CD4-positive, alpha-beta T cell (primary cell): Measurements from ENCODE around the gene IGSF23. TPM values are rescaled to one million over a fixed set of nuclear protein-coding genes. Genes with fewer than 3 reads are reported as not detected.

Source experiments
- ATAC-seq: fragments of 200-7000 bp; cut with Tn5 transposase; one replicate; pipeline ENCODE4 v1.10.0; 2022; ENCODE audit warnings: mild to moderate bottlenecking; ENCODE audit not compliant: poor library complexity
- CTCF ChIA-PET: fragments of 350-600 bp; sonication (Branson Sonifier 250); formaldehyde crosslinking; loops from one replicate; lab custom pipeline; 2021; ENCODE audit warnings: antibody characterized with exemption, inconsistent platforms; lab: Charles Lee
- POLR2A ChIA-PET: fragments of 350-600 bp; sonication (Branson Sonifier 250); formaldehyde crosslinking; loops from one replicate; lab custom pipeline; 2021; ENCODE audit warnings: antibody characterized with exemption, inconsistent platforms; lab: Charles Lee
- DNase-seq, 14 experiments: peaks; one replicate each; pipeline ENCODE4 v3.0.0-alpha.2; 2013 to 2020; ENCODE audit warnings: mixed read lengths in 2 of 14
- H3K27ac ChIP-seq, 2 donors: one replicate each; pipeline versions ENCODE4 v1.5.1 to v1.7.0; 2013; ENCODE audit warnings: low read length in 2 of 2, low read depth in 1 of 2, mild to moderate bottlenecking in 1 of 2
- H3K27me3 ChIP-seq, 2 experiments: 1 replicate in 1 of 2; 2 replicates in 1 of 2; pipeline versions ENCODE4 v1.6.1 to v1.7.0; 2013; ENCODE audit warnings: low read length in 2 of 2, control low read depth in 1 of 2, mild to moderate bottlenecking in 1 of 2, moderate library complexity in 1 of 2; ENCODE audit not compliant: insufficient read depth in 2 of 2, control insufficient read depth in 1 of 2
- H3K36me3 ChIP-seq: one replicate; pipeline ENCODE4 v1.6.1; 2013; ENCODE audit warnings: low read length, control low read depth; ENCODE audit not compliant: insufficient read depth
- H3K4me1 ChIP-seq: one replicate; pipeline ENCODE4 v1.6.1; 2013; ENCODE audit warnings: low read length, control low read depth; ENCODE audit not compliant: insufficient read depth
- H3K4me3 ChIP-seq: one replicate; pipeline ENCODE4 v1.5.1; 2013; ENCODE audit warnings: mild to moderate bottlenecking, low read length, moderate library complexity
- H3K9me3 ChIP-seq, 2 experiments: 1 replicate in 1 of 2; 2 replicates in 1 of 2; pipeline versions ENCODE4 v1.6.1 to v1.7.0; 2013; ENCODE audit warnings: low read length in 2 of 2, mild to moderate bottlenecking in 2 of 2, control low read depth in 1 of 2, moderate library complexity in 1 of 2; ENCODE audit not compliant: control insufficient read depth in 1 of 2, insufficient read depth in 1 of 2
- H3K27ac Mint-ChIP-seq: one replicate; pipeline ENCODE4 v1.8.0; 2020; ENCODE audit warnings: mixed read lengths
- H3K27me3 Mint-ChIP-seq: one replicate; pipeline ENCODE4 v1.8.0; 2021; ENCODE audit warnings: mixed read lengths
- H3K36me3 Mint-ChIP-seq: one replicate; pipeline ENCODE4 v1.8.0; 2021; ENCODE audit warnings: low read depth, mixed read lengths
- H3K4me1 Mint-ChIP-seq: one replicate; pipeline ENCODE4 v1.8.0; 2021; ENCODE audit warnings: low read depth, mixed read lengths
- H3K4me3 Mint-ChIP-seq: one replicate; pipeline ENCODE4 v1.8.0; 2020; ENCODE audit warnings: mild to moderate bottlenecking, mixed read lengths
- H3K9me3 Mint-ChIP-seq: one replicate; pipeline ENCODE4 v1.8.0; 2020; ENCODE audit warnings: mixed read lengths
- intact Hi-C, 2 experiments: fragments of 100-400 bp; cut with DNase I in 1 of 2; cut with micrococcal nuclease in 1 of 2; formaldehyde crosslinking; loops; one replicate each; pipeline versions ENCODE4 v1.15.1 to v1.9.0; 2023 to 2025; cut with DNase I, micrococcal nuclease
- total RNA-seq, 174 experiments: library from RNA in 2 of 174; stranded (reverse) in 2 of 174; gene quantifications; one replicate each; pipeline ENCODE4 v1.2.3 and lab custom pipeline; 2021 to 2026
- TF ChIP-seq, protein P1 (sequence below): fragments of 200-600 bp; IDR thresholded peaks from one replicate; pipeline ENCODE4 v1.8.0; 2022; ENCODE audit warnings: antibody characterized with exemption, mild to moderate bottlenecking

IGSF23 gene
- total RNA-seq, 2 experiments from 2014 or later, result not detected

DNA sequence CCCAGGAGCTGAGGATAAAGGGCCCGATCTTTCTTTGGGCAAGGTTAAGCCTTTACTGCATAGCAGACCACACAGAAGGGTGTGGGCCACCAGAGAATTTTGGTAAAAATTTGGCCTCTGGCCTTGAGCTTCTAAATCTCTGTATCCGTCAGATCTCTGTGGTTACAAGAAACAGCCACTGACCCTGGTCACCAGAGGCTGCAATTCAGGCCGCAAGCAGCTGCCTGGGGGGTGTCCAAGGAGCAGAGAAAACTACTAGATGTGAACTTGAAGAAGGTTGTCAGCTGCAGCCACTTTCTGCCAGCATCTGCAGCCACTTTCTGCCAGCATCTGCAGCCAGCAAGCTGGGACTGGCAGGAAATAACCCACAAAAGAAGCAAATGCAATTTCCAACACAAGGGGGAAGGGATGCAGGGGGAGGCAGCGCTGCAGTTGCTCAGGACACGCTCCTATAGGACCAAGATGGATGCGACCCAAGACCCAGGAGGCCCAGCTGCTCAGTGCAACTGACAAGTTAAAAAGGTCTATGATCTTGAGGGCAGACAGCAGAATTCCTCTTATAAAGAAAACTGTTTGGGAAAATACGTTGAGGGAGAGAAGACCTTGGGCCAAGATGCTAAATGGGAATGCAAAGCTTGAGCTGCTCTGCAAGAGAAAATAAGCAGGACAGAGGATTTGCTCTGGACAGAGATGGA is 49.5 kb downstream of the IGSF23 start:
- no peaks in the 10 kb centered on the region for H3K36me3 ChIP-seq
- H3K27ac Mint-ChIP-seq, result no peak overlapping the region

DNA sequence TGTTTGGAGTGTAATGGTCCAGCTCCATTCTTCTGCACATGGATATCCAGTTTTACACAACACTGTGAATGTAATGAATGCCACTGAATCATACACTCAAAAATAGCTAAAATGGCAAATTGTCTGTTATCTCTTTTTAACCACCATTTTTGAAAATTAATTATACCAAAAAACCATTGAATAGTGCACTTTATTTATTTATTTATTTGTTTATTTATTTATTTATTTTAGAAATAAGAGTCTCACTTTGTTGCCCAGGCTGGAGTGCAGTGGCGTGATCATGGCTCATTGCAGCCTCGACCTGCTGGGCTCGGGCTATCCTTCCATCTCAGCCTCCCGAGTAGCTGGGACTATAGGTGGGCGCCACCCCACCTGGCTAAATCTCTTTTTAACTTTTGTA is 50.6 kb downstream of the IGSF23 start:
- no peak for ATAC-seq
- TF ChIP-seq, protein P1, sequence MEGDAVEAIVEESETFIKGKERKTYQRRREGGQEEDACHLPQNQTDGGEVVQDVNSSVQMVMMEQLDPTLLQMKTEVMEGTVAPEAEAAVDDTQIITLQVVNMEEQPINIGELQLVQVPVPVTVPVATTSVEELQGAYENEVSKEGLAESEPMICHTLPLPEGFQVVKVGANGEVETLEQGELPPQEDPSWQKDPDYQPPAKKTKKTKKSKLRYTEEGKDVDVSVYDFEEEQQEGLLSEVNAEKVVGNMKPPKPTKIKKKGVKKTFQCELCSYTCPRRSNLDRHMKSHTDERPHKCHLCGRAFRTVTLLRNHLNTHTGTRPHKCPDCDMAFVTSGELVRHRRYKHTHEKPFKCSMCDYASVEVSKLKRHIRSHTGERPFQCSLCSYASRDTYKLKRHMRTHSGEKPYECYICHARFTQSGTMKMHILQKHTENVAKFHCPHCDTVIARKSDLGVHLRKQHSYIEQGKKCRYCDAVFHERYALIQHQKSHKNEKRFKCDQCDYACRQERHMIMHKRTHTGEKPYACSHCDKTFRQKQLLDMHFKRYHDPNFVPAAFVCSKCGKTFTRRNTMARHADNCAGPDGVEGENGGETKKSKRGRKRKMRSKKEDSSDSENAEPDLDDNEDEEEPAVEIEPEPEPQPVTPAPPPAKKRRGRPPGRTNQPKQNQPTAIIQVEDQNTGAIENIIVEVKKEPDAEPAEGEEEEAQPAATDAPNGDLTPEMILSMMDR, result no peak
- H3K4me1 ChIP-seq, result no peaks in the 10 kb centered on the region
- intact Hi-C loops, result no loop called here
- H3K9me3 Mint-ChIP-seq, result no peaks in the 10 kb centered on the region
- no peak overlapping the region for H3K27ac ChIP-seq
- no peak overlapping the region for H3K27ac Mint-ChIP-seq
- H3K4me3 Mint-ChIP-seq, result no peak overlapping the region
- no peak for DNase-seq
- POLR2A ChIA-PET, result no interaction called here
- no peak overlapping the region for H3K4me3 ChIP-seq
- CTCF ChIA-PET, result no interaction called here
- H3K27me3 Mint-ChIP-seq, result no peaks in the 10 kb centered on the region
- H3K27me3 ChIP-seq, result no peaks in the 10 kb centered on the region
- H3K4me1 Mint-ChIP-seq, result no peaks in the 10 kb centered on the region
- H3K9me3 ChIP-seq, result no peaks in the 10 kb centered on the region
- H3K36me3 Mint-ChIP-seq, result no peaks in the 10 kb centered on the region
- H3K36me3 ChIP-seq, result no peaks in the 10 kb centered on the region

More for the DNA sequence above, 49.5 kb downstream of the IGSF23 start:
- no peak for ATAC-seq
- no peaks in the 10 kb centered on the region for H3K9me3 ChIP-seq
- no peaks in the 10 kb centered on the region for H3K27me3 ChIP-seq
- Mint-ChIP-seq H3K4me1 (no peaks in the 10 kb centered on the region), H3K9me3 (no peaks in the 10 kb centered on the region), H3K27me3 (no peaks in the 10 kb centered on the region), H3K36me3 (no peaks in the 10 kb centered on the region), H3K4me3 (no peak overlapping the region)
- DNase-seq, result no peak
- no peaks in the 10 kb centered on the region for H3K4me1 ChIP-seq
- ChIA-PET CTCF (interaction anchor here (0.6 kb wide), 1 partner anchor 537 kb away, joined by 3 read pairs; no protein-coding TSS in a partner anchor), POLR2A (no interaction called here)
- no peak overlapping the region for H3K27ac ChIP-seq
- TF ChIP-seq, protein P1, result no peak
- no peak overlapping the region for H3K4me3 ChIP-seq
- intact Hi-C loops, result no loop called here

DNA sequence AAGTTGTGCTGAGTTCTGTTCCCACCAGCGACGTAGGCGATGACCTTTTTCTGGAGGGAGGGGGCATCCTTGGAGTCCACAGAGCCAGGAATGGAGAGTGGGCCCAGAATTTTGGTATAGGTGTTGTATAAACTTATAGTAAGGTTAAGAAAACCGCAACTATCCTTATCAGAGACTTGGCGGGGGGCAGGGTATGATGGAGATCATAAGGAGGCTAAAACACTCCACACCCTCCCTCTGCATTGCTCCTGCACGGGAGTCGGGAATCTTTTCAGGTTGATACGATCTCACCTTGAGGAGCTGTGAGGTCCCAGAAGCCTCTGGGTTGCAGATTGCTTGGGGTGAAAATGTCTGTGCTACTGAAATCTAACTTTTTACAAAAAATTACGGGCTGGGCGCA is 51.6 kb downstream of the IGSF23 start:
- Histone ChIP-seq H3K4me1 (no peaks in the 10 kb centered on the region), H3K9me3 (no peaks in the 10 kb centered on the region), H3K27ac (no peak overlapping the region), H3K4me3 (no peak overlapping the region), H3K36me3 (no peaks in the 10 kb centered on the region), H3K27me3 (no peaks in the 10 kb centered on the region)
- intact Hi-C loops, result no loop called here
- Mint-ChIP-seq H3K9me3 (no peaks in the 10 kb centered on the region), H3K27me3 (no peaks in the 10 kb centered on the region), H3K4me3 (no peak overlapping the region), H3K27ac (no peak overlapping the region), H3K4me1 (no peaks in the 10 kb centered on the region), H3K36me3 (no peaks in the 10 kb centered on the region)
- ATAC-seq (no peak), DNase-seq (no peak)
- TF ChIP-seq, protein P1, result no peak
- CTCF ChIA-PET, result no interaction called here
- POLR2A ChIA-PET, result no interaction called here
